Right lobe of liver (tissue), 4 donors: ENCODE measurements around the gene CXCL6.

Experiments
- POLR2A ChIP-seq: fragments of 450-650 bp; IDR thresholded peaks from one replicate; pipeline ENCODE4 v1.6.1; 2017; ENCODE audit warnings: antibody characterized with exemption, mild to moderate bottlenecking
- TF ChIP-seq, protein P1 (sequence below), 4 donors: fragments of 200-600 bp in 3 of 4; fragments of 450-650 bp in 1 of 4; IDR thresholded peaks; one replicate each; pipeline versions ENCODE4 v1.5.1 to v1.8.0; 2016 to 2022; ENCODE audit warnings: antibody characterized with exemption in 4 of 4, mild to moderate bottlenecking in 2 of 4
- donor health status: DM: no; HTN: no; CAD: no.
- donor health status: DM: no; HTN: no; CAD: no.
- donor health status: DM: no; HTN: yes; CAD: no.

DNA sequence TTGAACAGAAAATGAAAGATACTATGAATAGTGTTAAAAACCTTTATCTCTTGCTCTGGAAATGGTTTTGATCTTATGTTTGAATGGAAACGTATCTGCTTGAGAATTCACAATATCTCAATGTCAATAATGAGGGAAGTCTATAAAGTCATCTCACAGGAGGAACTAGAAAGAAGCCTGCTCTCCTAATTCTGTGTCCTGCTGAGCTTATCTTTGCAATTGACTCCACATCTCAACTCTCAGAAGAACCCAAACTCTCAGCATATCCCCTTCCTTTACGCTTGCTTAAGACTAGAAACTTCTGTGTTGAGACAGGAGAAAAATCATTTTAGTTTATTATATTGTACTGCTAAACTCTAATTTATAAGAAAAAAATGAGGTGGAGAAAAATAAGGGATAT lies 8.3 kb downstream of the CXCL6 start:
- TF ChIP-seq, protein P1, sequence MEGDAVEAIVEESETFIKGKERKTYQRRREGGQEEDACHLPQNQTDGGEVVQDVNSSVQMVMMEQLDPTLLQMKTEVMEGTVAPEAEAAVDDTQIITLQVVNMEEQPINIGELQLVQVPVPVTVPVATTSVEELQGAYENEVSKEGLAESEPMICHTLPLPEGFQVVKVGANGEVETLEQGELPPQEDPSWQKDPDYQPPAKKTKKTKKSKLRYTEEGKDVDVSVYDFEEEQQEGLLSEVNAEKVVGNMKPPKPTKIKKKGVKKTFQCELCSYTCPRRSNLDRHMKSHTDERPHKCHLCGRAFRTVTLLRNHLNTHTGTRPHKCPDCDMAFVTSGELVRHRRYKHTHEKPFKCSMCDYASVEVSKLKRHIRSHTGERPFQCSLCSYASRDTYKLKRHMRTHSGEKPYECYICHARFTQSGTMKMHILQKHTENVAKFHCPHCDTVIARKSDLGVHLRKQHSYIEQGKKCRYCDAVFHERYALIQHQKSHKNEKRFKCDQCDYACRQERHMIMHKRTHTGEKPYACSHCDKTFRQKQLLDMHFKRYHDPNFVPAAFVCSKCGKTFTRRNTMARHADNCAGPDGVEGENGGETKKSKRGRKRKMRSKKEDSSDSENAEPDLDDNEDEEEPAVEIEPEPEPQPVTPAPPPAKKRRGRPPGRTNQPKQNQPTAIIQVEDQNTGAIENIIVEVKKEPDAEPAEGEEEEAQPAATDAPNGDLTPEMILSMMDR (IDR thresholded peaks at IDR 0.05) = no peak
- TF ChIP-seq POLR2A = no peak
